Smooth muscle cell of bladder (primary cell): Measurements from ENCODE around the gene SLC38A4. TPM values are rescaled to one million over a fixed set of nuclear protein-coding genes. Genes with fewer than 3 reads are reported as not detected.

Experiments used
- total RNA-seq: library from RNA; depleted of rRNA; stranded (reverse); fragments of >200 nt; gene quantifications from 2 replicates; pipeline ENCODE4 v1.2.3, GENCODE V29; 2014

Gene SLC38A4, protein sequence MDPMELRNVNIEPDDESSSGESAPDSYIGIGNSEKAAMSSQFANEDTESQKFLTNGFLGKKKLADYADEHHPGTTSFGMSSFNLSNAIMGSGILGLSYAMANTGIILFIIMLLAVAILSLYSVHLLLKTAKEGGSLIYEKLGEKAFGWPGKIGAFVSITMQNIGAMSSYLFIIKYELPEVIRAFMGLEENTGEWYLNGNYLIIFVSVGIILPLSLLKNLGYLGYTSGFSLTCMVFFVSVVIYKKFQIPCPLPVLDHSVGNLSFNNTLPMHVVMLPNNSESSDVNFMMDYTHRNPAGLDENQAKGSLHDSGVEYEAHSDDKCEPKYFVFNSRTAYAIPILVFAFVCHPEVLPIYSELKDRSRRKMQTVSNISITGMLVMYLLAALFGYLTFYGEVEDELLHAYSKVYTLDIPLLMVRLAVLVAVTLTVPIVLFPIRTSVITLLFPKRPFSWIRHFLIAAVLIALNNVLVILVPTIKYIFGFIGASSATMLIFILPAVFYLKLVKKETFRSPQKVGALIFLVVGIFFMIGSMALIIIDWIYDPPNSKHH
- 1.1 and 4.2 TPM in 2 replicates for total RNA-seq

DNA sequence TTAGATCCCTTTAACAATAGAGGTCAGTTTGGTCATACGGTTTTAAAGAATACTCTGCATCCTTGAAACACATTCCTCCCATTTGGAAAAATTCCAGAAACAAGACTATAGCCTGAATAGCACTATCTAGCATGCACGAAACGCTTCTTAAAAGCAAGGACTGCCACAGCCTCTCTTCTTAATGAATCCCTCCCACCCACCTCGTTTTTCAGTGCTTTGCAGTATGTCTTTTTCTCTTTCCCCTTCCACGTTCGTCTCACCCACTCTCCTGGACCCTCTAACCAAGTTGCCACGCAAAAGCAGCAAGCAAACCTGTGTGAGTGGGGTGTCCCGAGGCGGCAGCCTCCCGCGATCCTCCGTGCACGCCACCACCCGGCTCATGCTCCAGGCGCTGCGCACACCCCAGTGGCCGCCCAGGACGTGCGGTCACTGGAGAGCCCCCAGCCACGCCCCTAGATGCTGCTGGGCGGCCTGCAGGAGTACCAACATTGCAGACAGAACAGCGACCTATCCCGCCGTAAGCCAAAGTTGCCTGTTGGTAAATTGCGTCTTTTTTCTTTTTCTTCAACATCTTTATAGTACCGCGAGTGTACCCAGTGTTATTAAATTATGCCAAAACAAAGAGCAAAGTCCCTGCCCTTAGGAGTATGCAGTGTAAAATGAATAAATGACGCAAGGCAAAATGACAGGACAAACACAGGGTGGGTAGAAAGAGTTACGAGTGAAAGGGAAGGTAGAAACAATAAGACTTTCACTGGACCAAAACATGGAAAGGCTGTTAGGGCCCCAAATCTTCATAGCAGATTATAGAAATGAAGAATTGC lies at the start of gene SLC38A4:
TSS of gene SLC38A4 (minus strand) at position 407 of the 824 bp plus-strand sequence. CDS start 32,926 bp downstream, outside the sequence.

